Erythroblast (primary cell): ENCODE results near the gene SLX4IP.
"Not testable (repeated sequence)": the region's sequence is repeated elsewhere in the genome, so short reads cannot be mapped to it uniquely, and the experiment has no call there.

Source experiments
- DNase-seq, 2 experiments: peaks; one replicate each; lab custom pipeline; 2025; lab: John Stamatoyannopoulos, UW
- GATA1 ChIP-seq: IDR thresholded peaks from 2 replicates; pipeline ENCODE4 v1.6.1; 2011; ENCODE audit warnings: low read depth, mild to moderate bottlenecking, control low read depth, low read length, moderate library complexity
- POLR2A ChIP-seq: IDR thresholded peaks from 2 replicates; pipeline ENCODE4 v1.6.1; 2011; ENCODE audit warnings: mild to moderate bottlenecking, low read length

The SLX4IP gene

GRCh38 chr20:10609770-10610169 is 174.7 kb downstream of the SLX4IP start:
- TF ChIP-seq GATA1 (no peak), POLR2A (no peak)
- no peak for DNase-seq

- TF ChIP-seq GATA1 (no peak), POLR2A (no peak)
- DNase-seq = peak; percentile 12 to 14
These were observed 175.1 kb downstream of the SLX4IP start for GRCh38 chr20:10610251-10610650.

- no peak for TF ChIP-seq GATA1
- TF ChIP-seq POLR2A = no peak
- DNase-seq = peak; percentile 22 to 29
These were observed 176.3 kb downstream of the SLX4IP start for GRCh38 chr20:10611357-10611756.

- not testable (repeated sequence) for DNase-seq
These were observed 178.3 kb downstream of the SLX4IP start for GRCh38 chr20:10613426-10613825.

- no peak for TF ChIP-seq POLR2A
- no peak for TF ChIP-seq GATA1
- no peak for DNase-seq
These were observed 178.8 kb downstream of the SLX4IP start for GRCh38 chr20:10613911-10614310.

GRCh38 chr20:10616212-10616611 is 181.1 kb downstream of the SLX4IP start:
- no peak for DNase-seq

GRCh38 chr20:10617549-10618133 is 182.5 kb downstream of the SLX4IP start:
- DNase-seq = not testable (repeated sequence)

More at GRCh38 chr20:10616212-10616611, 181.1 kb downstream of the SLX4IP start:
- TF ChIP-seq POLR2A = no peak
- no peak for TF ChIP-seq GATA1

GRCh38 chr20:10618611-10619245 is 183.6 kb downstream of the SLX4IP start:
- no peak for TF ChIP-seq GATA1
- no peak for TF ChIP-seq POLR2A
- DNase-seq = no peak

GRCh38 chr20:10619427-10619826 is 184.3 kb downstream of the SLX4IP start:
- no peak for DNase-seq
- TF ChIP-seq GATA1 = no peak
- TF ChIP-seq POLR2A = no peak

GRCh38 chr20:10621149-10621548 is 186.0 kb downstream of the SLX4IP start:
- no peak for TF ChIP-seq POLR2A
- TF ChIP-seq GATA1 = no peak
- no peak for DNase-seq

GRCh38 chr20:10622657-10623418 is 187.7 kb downstream of the SLX4IP start:
- DNase-seq = no peak
- TF ChIP-seq GATA1 (no peak), POLR2A (no peak)

- TF ChIP-seq GATA1 = no peak
- no peak for TF ChIP-seq POLR2A
- DNase-seq = no peak
These were observed 190.5 kb downstream of the SLX4IP start for GRCh38 chr20:10625641-10626040.

GRCh38 chr20:10626896-10627295 is 191.8 kb downstream of the SLX4IP start:
- no peak for DNase-seq

GRCh38 chr20:10629946-10630650 is 195.0 kb downstream of the SLX4IP start:
- TF ChIP-seq POLR2A (no peak), GATA1 (no peak)
- DNase-seq = no peak

More at GRCh38 chr20:10626896-10627295, 191.8 kb downstream of the SLX4IP start:
- no peak for TF ChIP-seq POLR2A
- no peak for TF ChIP-seq GATA1
